Measurements from ENCODE around the gene ATP1A3.

Gene ATP1A3

DNA sequence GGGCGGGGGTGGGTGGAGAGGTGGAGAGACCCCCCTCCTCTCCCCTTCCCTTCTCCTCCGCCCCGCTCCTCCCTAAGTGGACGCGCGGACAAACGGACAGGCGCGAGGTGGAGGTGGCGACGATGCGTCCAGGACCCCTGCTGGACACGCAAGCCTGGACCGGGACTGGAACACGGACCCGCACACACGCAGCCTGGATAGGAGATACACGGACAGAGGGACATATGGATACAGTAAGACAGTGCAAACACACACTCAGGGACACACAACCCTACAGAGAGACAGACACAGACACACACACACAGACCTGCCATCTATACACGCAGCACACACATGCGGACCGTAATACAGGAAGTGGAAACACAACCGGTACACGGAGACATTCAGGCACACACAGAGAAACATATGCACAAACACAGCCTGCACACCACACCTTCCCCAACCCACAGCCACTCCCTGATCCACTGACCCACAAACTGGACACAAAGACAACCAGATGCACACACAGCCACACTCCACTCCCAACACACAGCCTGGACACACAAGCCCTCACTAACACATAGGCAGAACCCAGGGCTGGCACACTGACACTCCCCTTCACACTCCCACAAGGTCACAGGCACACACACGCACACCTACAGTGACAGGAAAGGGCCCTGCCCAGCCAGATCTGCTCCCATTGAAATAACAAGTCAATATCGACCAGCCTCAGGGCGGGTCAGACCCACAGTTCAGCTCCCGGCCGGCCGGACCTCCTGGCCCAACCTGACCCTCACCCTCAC lies 65.1 kb downstream of the ATP1A3 start:
- DNase-seq (ENCODE audit: low spot score), result no peak

- DNase-seq (ENCODE audit: low spot score), result no peak
These were observed 65.8 kb downstream of the ATP1A3 start, which contains the start of gene ERFL for GRCh38 chr19:41928221-41928683. TSS of gene ERFL (minus strand) at chr19:41928449. CDS start at chr19:41912919, 15,530 bp downstream.

DNA sequence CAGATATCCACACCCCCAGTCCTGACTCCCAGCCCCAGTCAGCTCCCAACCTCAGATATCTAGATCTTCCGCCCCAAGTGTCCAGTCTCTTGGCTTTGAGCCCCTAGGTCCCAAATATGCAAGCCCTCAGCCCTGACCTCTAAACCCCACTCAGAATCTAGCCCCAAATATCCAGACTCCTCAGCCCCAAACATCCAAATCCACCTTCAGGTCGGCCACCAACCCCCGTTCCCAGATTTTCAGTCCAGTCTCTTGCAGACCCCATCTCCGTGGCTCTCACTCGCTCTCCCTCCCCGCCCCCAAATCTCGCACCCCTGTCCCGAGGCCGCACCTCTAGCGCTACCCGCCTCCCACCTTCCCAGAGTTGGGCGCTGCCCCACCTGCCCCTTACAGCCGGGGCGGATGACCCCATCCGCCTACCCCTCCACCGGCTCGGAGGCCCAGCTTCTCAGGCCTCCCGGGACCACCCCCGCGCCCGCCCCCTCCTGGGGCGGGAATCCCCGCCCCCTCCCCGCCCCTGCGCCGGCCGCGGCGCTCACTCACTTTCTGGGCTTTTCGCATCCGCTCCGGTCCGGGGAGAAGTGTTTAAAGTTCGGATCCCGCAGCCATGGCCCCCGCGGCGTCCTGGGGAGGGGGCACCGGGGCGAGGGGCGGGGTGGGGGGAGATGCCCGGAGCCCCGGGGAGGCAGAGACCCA lies 66.4 kb downstream of the ATP1A3 start:
- no peak for DNase-seq (ENCODE audit: low spot score)

- DNase-seq (ENCODE audit: low spot score), result no peak
These were observed 67.1 kb downstream of the ATP1A3 start for GRCh38 chr19:41926763-41927496.

DNA sequence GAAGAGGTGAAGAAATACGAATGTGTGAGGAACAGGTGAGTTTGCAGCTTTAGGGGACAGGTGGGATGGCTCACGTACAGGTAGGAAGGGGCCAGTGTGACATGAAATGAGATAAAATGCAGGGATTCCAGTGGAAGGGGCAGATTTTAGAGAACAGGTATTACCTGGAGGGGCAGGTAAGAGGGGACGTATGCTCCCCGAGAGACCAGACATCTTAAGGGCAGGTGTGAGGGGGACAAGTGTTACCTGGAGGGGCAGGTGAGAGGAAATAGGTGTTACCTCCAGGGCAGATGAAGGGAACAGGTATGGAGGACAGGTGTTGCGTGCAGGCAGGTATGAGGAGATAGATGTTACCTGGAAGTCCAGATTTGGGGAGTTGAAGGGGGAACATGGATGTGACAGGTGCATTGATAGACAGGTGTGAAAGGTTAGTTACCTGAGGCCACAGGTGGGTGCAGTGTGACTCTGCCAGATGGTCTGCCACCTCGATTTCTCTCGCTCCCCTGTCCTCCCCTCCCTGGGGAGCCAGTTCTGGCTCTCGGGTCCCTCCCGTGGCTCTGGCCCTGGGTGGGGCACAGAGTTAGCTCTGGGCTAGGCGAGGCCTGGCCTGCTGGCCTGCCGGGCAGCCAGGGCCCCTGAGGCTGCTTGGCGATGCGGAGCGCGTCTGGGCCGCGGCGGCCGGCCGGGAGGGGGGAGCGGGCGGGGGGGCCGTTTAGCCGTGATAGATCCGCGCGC lies 67.8 kb downstream of the ATP1A3 start:
- DNase-seq (ENCODE audit: low spot score), result no peak

- DNase-seq (ENCODE audit: low spot score), result no peak
These were observed 68.6 kb downstream of the ATP1A3 start for GRCh38 chr19:41925208-41926003.

DNA sequence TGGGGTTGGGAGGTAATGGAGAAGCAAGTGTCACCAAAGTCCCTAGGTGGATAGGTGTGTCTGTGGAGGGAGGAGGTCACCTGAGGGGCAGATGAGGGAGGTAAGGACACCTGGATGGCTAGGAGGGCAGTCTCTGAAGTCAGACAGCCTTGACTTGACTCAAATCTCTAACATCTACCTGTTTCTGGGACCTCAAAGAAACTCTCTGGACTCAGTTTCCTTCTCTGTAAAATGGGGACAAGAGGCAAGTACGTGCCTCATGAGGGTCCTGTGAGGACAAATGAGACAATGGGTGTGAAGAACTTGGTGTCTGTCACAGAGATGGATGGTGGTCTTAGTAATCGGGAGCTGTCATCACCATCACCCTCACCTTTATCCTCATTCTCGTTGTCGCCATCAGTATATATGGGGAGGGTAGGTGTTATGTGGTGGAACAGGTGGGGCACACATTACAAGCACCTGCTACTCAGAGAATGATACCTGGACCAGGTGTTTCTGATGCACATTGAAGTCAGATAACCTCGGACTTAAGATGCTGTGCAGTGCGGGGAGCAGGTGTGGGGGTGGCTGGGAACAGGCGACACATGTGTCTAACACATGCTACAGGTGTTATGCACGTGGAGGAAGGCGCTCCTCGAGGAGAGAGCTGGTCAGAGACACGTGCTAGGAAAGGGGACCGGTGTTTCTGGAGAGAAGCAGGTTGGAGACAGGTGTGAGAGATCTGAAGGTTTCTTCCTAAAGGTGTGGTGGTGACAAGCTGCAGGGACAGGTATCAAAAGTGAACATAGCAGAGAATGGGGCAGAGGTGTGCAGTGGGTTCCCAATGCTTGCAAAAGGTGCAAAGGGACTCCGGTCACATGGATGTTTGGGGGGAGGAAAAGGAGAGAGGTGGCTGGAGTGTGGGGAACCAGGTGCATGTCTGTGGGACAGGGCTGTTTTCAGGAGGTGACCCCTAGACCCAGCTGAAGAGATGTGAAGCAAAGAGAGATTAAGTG lies 69.6 kb downstream of the ATP1A3 start:
- DNase-seq (ENCODE audit: low spot score), result no peak

DNA sequence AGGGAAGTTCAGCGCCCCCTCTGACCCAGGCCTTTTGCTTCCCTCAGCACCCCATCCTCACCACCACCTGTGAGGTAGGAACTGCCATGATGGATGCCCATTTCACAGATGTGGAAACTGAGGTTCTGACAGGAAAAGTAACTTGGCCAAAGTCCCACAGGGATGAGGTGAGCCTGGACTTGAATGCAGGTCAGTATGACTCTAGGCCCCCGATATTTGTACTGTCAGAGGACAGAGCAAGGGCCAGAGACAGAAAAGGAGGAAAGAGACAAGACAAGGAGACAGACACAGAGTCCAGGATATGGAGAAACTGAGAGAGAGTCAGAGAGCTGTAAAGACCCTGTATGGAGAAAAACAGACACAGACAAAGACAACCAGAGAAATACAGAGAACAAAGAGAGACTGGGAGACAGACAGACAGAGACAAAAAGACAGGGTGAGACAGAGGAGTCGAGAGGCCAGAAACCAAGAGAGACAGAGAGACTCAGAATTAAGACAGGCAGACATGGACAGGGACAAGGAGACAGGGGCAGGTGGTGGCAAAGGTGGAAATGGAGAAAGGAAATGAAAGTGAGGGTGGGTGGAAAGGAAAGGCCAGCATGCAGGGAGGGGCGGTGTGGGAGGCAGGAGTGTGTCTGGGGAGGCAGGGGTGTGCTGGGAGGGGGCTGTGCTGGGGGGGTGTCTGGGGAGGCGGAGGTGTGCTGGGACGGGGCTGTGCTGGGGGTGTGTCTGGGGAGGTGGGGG lies 70.8 kb downstream of the ATP1A3 start:
- DNase-seq (ENCODE audit: low spot score), result no peak

- no peak for DNase-seq (ENCODE audit: low spot score)
These were observed 71.4 kb downstream of the ATP1A3 start for GRCh38 chr19:41922585-41922984.

DNA sequence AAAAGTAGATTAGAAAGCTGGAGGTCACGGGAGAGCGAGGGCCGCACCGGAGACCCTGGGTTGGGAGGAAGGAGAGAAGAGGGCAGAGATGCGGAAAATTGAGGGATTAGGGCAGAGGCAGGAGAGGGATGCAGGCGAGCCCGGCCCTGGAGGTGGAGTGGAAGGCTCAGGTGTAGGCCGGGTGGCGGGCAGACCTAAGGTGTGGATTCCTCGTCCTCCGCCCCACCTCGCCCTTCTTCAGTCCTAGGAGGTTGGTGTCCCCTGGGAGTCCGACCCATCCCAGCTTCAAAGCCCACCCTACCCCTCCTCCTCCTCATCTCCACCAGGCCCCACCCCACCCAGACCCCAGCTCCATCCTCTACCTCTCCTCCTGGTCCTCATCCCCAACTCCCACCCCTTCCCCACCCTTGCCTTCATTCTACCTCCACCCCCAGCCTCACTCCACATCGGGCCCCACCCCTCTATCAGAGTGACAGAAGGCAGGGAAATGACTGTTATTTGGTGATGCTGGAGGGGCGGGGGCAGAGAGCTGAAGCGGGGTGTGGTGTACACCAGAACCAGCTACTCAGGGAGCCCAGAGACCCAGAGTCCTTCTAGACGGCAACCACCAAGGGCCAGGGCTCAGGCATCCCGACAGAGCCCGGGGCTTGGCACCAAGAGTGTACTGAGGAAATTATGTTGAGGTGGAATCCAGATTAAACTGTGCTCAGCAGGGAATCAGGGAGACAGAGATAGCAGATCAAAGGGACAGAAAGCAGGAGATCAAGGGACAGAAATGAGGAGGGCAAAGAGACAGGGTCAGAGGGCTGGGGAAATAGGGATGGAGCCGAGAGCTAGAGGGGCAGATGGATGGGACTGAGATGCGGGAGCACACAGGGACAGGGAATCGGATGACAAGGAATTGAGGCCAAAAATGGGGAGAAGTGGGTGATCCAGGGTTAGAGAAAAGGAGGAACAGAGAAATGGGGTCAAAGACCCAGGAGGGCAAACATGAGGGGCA lies 72.2 kb downstream of the ATP1A3 start:
- DNase-seq (ENCODE audit: low spot score), result no peak

DNA sequence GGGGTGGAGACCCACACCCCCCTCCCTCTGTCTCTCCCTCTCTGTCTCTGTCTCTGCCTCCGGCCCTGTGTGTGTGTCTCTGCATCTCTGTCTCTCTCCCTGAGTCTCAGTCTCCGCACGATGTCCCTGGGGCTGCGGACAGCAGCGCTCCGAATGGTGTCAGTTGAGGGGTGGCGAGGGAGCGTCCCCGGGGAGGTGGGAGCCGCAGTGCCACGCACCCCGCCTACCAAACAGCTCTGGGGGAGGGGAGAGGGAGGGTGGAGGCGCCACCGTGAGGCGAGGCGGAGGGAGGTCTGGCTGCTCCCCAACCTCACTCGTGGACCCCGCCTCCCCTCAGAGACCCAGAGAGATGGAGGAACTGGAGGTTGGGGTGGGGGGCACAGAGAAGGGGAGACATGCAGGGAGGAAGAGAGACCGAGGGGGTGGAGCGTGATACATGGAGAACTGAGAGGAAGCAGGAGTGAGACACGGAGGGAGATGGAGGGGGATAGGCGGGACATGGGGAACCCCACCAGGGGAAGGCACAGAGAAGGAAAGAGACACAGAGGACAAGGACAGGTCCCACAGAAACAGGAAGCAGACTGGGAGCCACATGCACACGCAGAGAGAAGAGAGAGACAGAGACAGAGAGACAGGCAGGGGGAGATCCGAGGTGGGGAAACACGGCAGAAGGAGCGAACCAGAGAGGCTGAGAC lies 73.0 kb downstream of the ATP1A3 start:
- DNase-seq (ENCODE audit: low spot score), result no peak

GRCh38 chr19:41919948-41920712 lies 73.9 kb downstream of the ATP1A3 start:
- no peak for DNase-seq (ENCODE audit: low spot score)

DNA sequence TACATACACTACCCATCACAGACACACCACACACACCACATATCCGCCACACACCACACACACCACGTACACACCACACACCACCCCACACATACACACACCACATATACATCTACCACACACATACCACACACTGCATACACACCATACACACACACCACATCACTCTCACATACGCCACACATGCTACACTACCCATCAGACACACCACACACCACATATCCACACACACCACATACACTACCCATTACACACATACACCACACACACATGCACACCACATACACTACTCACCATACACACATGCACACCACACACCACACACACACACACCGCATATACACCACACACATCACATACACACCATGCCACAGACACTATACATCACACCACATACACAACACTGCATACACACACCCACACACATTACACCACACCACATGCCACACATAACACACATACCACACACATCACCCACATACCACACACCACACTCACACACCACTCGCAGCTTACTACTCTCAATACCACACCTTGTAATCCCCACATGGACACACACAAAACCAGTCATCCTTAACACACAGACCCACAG lies 75.3 kb downstream of the ATP1A3 start:
- DNase-seq (ENCODE audit: low spot score), result no peak

DNA sequence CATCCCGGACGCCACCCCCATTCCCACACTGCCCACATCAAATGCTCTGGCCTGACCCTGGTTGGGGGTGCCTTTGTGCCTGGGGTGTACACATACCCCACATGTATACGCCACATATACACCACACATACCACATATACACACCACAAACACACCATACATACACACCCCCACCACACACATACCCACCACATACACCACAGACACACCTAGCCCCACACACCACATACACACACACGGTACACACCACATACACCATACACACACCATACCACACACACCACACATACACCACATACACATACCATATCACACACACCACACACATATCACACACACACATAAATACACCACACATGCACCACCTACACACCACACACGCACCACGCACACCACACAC lies 75.9 kb downstream of the ATP1A3 start:
- DNase-seq (ENCODE audit: low spot score), result no peak

DNA sequence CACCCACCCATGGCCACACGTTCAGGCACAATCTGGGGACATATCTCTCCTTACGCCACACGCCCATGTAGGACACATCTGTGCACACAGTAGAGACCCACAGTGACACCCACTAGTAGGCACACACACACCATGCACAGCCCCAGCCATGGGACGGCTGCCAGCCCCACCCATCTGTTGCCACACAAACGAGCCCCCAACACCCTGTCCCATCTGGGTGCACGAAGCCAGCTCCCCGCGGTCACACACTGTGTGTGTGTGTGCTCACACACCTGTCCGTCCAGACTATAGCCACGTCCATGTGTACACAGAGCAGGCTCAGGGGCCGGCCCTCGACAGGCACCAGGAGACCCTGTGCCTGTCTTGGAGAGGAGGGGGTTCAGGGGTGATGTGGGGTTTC lies 76.4 kb downstream of the ATP1A3 start:
- DNase-seq (ENCODE audit: low spot score), result no peak
